Stimulated activated CD4-positive, alpha-beta T cell treated with anti-CD3 and anti-CD28 coated beads, Interleukin-15, amount 100 ng/mL, for 24 hours (primary cell): ENCODE results near the gene UNC5C.

Experiments
- DNase-seq: peaks from one replicate; pipeline ENCODE4 v3.0.0-alpha.2; 2020

UNC5C gene

GRCh38 chr4:95546221-95546620 lies 2.6 kb downstream of the UNC5C start:
- DNase-seq: no peak

GRCh38 chr4:95545546-95545945 lies 3.2 kb downstream of the UNC5C start:
- DNase-seq: no peak

GRCh38 chr4:95544113-95545103 lies 4.4 kb downstream of the UNC5C start:
- DNase-seq: no peak

GRCh38 chr4:95541889-95542607 lies 6.7 kb downstream of the UNC5C start:
- DNase-seq: no peak

- DNase-seq: no peak
Observed at GRCh38 chr4:95541094-95541493, 7.7 kb downstream of the UNC5C start.

- no peak for DNase-seq
Observed at GRCh38 chr4:95540227-95540626, 8.5 kb downstream of the UNC5C start.

GRCh38 chr4:95539106-95539505 lies 9.7 kb downstream of the UNC5C start:
- DNase-seq: no peak

GRCh38 chr4:95537863-95538488 lies 10.8 kb downstream of the UNC5C start:
- DNase-seq: no peak

GRCh38 chr4:95537191-95537590 lies 11.6 kb downstream of the UNC5C start:
- DNase-seq: no peak

- DNase-seq: no peak
Observed at GRCh38 chr4:95536650-95537049, 12.1 kb downstream of the UNC5C start.

- no peak for DNase-seq
Observed at GRCh38 chr4:95535180-95535579, 13.6 kb downstream of the UNC5C start.

- DNase-seq: no peak
Observed at GRCh38 chr4:95534032-95534431, 14.7 kb downstream of the UNC5C start.

- DNase-seq: no peak
Observed at GRCh38 chr4:95533254-95533653, 15.5 kb downstream of the UNC5C start.

GRCh38 chr4:95532305-95532704 lies 16.5 kb downstream of the UNC5C start:
- DNase-seq: no peak

GRCh38 chr4:95531141-95531540 lies 17.6 kb downstream of the UNC5C start:
- no peak for DNase-seq

GRCh38 chr4:95529946-95530345 lies 18.8 kb downstream of the UNC5C start:
- no peak for DNase-seq

- DNase-seq: no peak
Observed at GRCh38 chr4:95528388-95528948, 20.3 kb downstream of the UNC5C start.

- DNase-seq: no peak
Observed at GRCh38 chr4:95526075-95526474, 22.7 kb downstream of the UNC5C start.

- no peak for DNase-seq
Observed at GRCh38 chr4:95524729-95525128, 24.0 kb downstream of the UNC5C start.

GRCh38 chr4:95524184-95524583 lies 24.6 kb downstream of the UNC5C start:
- DNase-seq: no peak

- DNase-seq: no peak
Observed at GRCh38 chr4:95522682-95523530, 25.9 kb downstream of the UNC5C start.
